Gastrocnemius medialis (tissue), 4 donors: ENCODE measurements around the gene CUEDC2.

Experiments
- POLR2A ChIP-seq, 2 donors: fragments of 450-650 bp; IDR thresholded peaks; one replicate each; pipeline ENCODE4 v1.6.1; 2017; ENCODE audit warnings: antibody characterized with exemption in 2 of 2, mild to moderate bottlenecking in 2 of 2, moderate library complexity in 2 of 2
- TF ChIP-seq, protein P1 (sequence below), 5 experiments: fragments of 450-650 bp in 3 of 5; fragments of 200-600 bp in 2 of 5; sonication (generic) in 2 of 5; IDR thresholded peaks in 4 of 5; conservative IDR thresholded peaks in 1 of 5; 1 replicate in 4 of 5; 2 replicates in 1 of 5; pipeline ENCODE4 v1.5.1; 2016 to 2019; ENCODE audit warnings: antibody characterized with exemption in 5 of 5, mild to moderate bottlenecking in 3 of 5, moderate library complexity in 3 of 5

GRCh38 chr10:102426803-102427287 is 5.5 kb downstream of the CUEDC2 start:
- TF ChIP-seq, protein P1, sequence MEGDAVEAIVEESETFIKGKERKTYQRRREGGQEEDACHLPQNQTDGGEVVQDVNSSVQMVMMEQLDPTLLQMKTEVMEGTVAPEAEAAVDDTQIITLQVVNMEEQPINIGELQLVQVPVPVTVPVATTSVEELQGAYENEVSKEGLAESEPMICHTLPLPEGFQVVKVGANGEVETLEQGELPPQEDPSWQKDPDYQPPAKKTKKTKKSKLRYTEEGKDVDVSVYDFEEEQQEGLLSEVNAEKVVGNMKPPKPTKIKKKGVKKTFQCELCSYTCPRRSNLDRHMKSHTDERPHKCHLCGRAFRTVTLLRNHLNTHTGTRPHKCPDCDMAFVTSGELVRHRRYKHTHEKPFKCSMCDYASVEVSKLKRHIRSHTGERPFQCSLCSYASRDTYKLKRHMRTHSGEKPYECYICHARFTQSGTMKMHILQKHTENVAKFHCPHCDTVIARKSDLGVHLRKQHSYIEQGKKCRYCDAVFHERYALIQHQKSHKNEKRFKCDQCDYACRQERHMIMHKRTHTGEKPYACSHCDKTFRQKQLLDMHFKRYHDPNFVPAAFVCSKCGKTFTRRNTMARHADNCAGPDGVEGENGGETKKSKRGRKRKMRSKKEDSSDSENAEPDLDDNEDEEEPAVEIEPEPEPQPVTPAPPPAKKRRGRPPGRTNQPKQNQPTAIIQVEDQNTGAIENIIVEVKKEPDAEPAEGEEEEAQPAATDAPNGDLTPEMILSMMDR (IDR thresholded peaks at IDR 0.05 in 4 of 5, conservative IDR thresholded peaks at IDR 0.05 in 1 of 5): no peak
- TF ChIP-seq POLR2A (IDR thresholded peaks at IDR 0.05): no peak
